A172 (cell line): ENCODE measurements around the gene ACOX1. TPM values are rescaled to one million over a fixed set of nuclear protein-coding genes. Genes with fewer than 3 reads are reported as not detected.

Experiments used
- DNase-seq: peaks from one replicate; pipeline ENCODE4 v3.0.0-alpha.2; 2015; ENCODE audit warnings: low spot score
- total RNA-seq: library from RNA; depleted of rRNA; stranded (reverse); fragments of >200 nt; shearing (Covaris generic); gene quantifications from 2 replicates; pipeline ENCODE4 v1.2.3, GENCODE V29; 2014; rRNA removed

Gene ACOX1
- total RNA-seq, 1 experiment from 2014 or later, result 48.6 TPM

GRCh38 chr17:75892556-75893224 is 86.3 kb downstream of the ACOX1 start:
- DNase-seq, result no peak

GRCh38 chr17:75891605-75892555 is 87.1 kb downstream of the ACOX1 start:
- DNase-seq, result no peak

Other genes with a start within 250 kb of the ACOX1 start
- 72.7 and 87.5 TPM in 2 replicates for gene GALK1, start 214.0 kb downstream of the ACOX1 start, total RNA-seq
- 52.7 and 64.4 TPM in 2 replicates for gene UNK, start 194.4 kb downstream of the ACOX1 start, total RNA-seq
- 138 and 372 TPM in 2 replicates for gene UNC13D, start 134.8 kb downstream of the ACOX1 start, total RNA-seq
- 68.5 and 70.0 TPM in 2 replicates for gene WBP2, start 123.8 kb downstream of the ACOX1 start, total RNA-seq
- 159 and 173 TPM in 2 replicates for gene TRIM47, start 100.6 kb downstream of the ACOX1 start, total RNA-seq
- gene TRIM65, start 82.2 kb downstream of the ACOX1 start, total RNA-seq, result 32.7 and 41.4 TPM in 2 replicates
- 55.1 and 58.4 TPM in 2 replicates for gene MRPL38, start 74.3 kb downstream of the ACOX1 start, total RNA-seq
- gene FBF1, start 38.1 kb downstream of the ACOX1 start, total RNA-seq, result 9.9 and 12.5 TPM in 2 replicates
- 23.4 and 28.4 TPM in 2 replicates for gene TEN1, start 74 bp upstream of the ACOX1 start, total RNA-seq
- 5.7 and 7.6 TPM in 2 replicates for gene CDK3, start 21.7 kb upstream of the ACOX1 start, total RNA-seq
- not detected in 2 replicates for gene EVPL, start 48.1 kb upstream of the ACOX1 start, total RNA-seq
- gene SRP68, start 93.4 kb upstream of the ACOX1 start, total RNA-seq, result 34.6 and 45.0 TPM in 2 replicates
- 0.19 TPM in 1 of 2 replicates, not detected in the other for gene GALR2, start 95.6 kb upstream of the ACOX1 start, total RNA-seq
- gene ZACN, start 100.0 kb upstream of the ACOX1 start, total RNA-seq, result not detected in 2 replicates
- 98.5 and 104 TPM in 2 replicates for gene EXOC7, start 124.6 kb upstream of the ACOX1 start, total RNA-seq
- not detected in 2 replicates for gene FOXJ1, start 162.1 kb upstream of the ACOX1 start, total RNA-seq